B cell (primary cell): ENCODE measurements around the gene KCNIP2. TPM values are rescaled to one million over a fixed set of nuclear protein-coding genes. Genes with fewer than 3 reads are reported as not detected.

Source experiments
- ATAC-seq: fragments of 200-7000 bp; cut with Tn5 transposase; one replicate; pipeline ENCODE4 v1.10.0; 2021; ENCODE audit warnings: low read depth, mild to moderate bottlenecking, moderate number of reproducible peaks, moderate library complexity
- CTCF ChIA-PET: fragments of 350-600 bp; sonication (Branson Sonifier 250); formaldehyde crosslinking; loops from one replicate; lab custom pipeline; 2021; ENCODE audit warnings: antibody characterized with exemption, inconsistent platforms; lab: Charles Lee
- POLR2A ChIA-PET: fragments of 350-600 bp; sonication (Branson Sonifier 250); formaldehyde crosslinking; loops from one replicate; lab custom pipeline; 2021; ENCODE audit warnings: antibody characterized with exemption; lab: Charles Lee
- DNase-seq: peaks from one replicate; pipeline ENCODE4 v3.0.0; 2013
- H2AFZ ChIP-seq: 2 replicates; pipeline ENCODE4 v1.6.1; 2012; ENCODE audit warnings: mild to moderate bottlenecking, low read depth, low read length; ENCODE audit not compliant: insufficient read depth, poor library complexity, severe bottlenecking
- H3K27ac ChIP-seq, 2 donors: 1 replicate in 1 of 2; 2 replicates in 1 of 2; pipeline ENCODE4 v1.5.1; 2012 to 2013; ENCODE audit warnings: low read length in 2 of 2, mild to moderate bottlenecking in 2 of 2, moderate library complexity in 1 of 2
- H3K27me3 ChIP-seq, 4 experiments: fragments of 200-600 bp in 1 of 4; sonication (generic) in 1 of 4; replicated peaks in 1 of 4; 1 replicate in 2 of 4; 2 replicates in 2 of 4; pipeline versions ENCODE4 v1.6.1 to v1.7.0; 2013 to 2016; ENCODE audit warnings: low read length in 3 of 4, mild to moderate bottlenecking in 2 of 4, mixed read lengths in 1 of 4, moderate library complexity in 1 of 4; ENCODE audit not compliant: insufficient read depth in 4 of 4, control insufficient read depth in 3 of 4; ENCODE audit errors: control extremely low read depth in 1 of 4
- H3K36me3 ChIP-seq, 2 experiments: replicated peaks in 1 of 2; 1 replicate in 1 of 2; 2 replicates in 1 of 2; pipeline versions ENCODE4 v1.6.1 to v1.7.1; 2013; ENCODE audit warnings: low read length in 1 of 2; ENCODE audit not compliant: insufficient read depth in 2 of 2, control insufficient read depth in 1 of 2; ENCODE audit errors: control extremely low read depth in 1 of 2, extremely low read depth in 1 of 2
- H3K4me1 ChIP-seq, 2 donors: fragments of 200-600 bp in 1 of 2; sonication (generic) in 1 of 2; 1 replicate in 1 of 2; 2 replicates in 1 of 2; pipeline versions ENCODE4 v1.5.1 to v1.6.1; 2013 to 2017; ENCODE audit warnings: low read length in 2 of 2; ENCODE audit not compliant: control insufficient read depth in 2 of 2, insufficient read depth in 2 of 2
- H3K4me2 ChIP-seq: replicated peaks from 2 replicates; pipeline ENCODE3; 2012; ENCODE audit warnings: mild to moderate bottlenecking, low read depth, low read length; ENCODE audit not compliant: poor library complexity, severe bottlenecking
- H3K4me3 ChIP-seq, 5 experiments: fragments of 200-600 bp in 1 of 5; sonication (generic) in 1 of 5; 1 replicate in 3 of 5; 2 replicates in 2 of 5; pipeline versions ENCODE4 v1.5.1 to v1.7.0; 2011 to 2016; ENCODE audit warnings: low read length in 4 of 5, mild to moderate bottlenecking in 4 of 5, low read depth in 2 of 5, control low read depth in 1 of 5, moderate library complexity in 1 of 5; ENCODE audit not compliant: insufficient read depth in 1 of 5; ENCODE audit errors: control extremely low read depth in 1 of 5, extremely low read depth in 1 of 5
- H3K79me2 ChIP-seq: fragments of 200-600 bp; sonication (generic); one replicate; pipeline ENCODE4 v1.6.0; 2016; ENCODE audit warnings: low read length; ENCODE audit not compliant: control insufficient read depth, insufficient read depth
- H3K9ac ChIP-seq: fragments of 200-600 bp; sonication (generic); 2 replicates; pipeline ENCODE4 v1.6.1; 2017; ENCODE audit warnings: mild to moderate bottlenecking, low read length, moderate library complexity
- H3K9me3 ChIP-seq, 3 donors: one replicate each; pipeline versions ENCODE4 v1.6.1 to v1.7.1; 2013; ENCODE audit warnings: low read length in 2 of 3; ENCODE audit not compliant: control insufficient read depth in 2 of 3, insufficient read depth in 1 of 3; ENCODE audit errors: control extremely low read depth in 1 of 3
- H4K20me1 ChIP-seq: 2 replicates; pipeline ENCODE4 v1.6.0; 2012; ENCODE audit warnings: mild to moderate bottlenecking, low read length; ENCODE audit not compliant: insufficient read depth, control insufficient read depth, poor library complexity, severe bottlenecking
- H3K27ac Mint-ChIP-seq: one replicate; pipeline ENCODE4 v1.8.0; 2021; ENCODE audit warnings: mixed read lengths
- H3K27me3 Mint-ChIP-seq: one replicate; pipeline ENCODE4 v1.8.0; 2021; ENCODE audit warnings: mixed read lengths
- H3K4me1 Mint-ChIP-seq: one replicate; pipeline ENCODE4 v1.8.0; 2021; ENCODE audit warnings: mixed read lengths
- H3K4me3 Mint-ChIP-seq: one replicate; pipeline ENCODE4 v1.8.0; 2021; ENCODE audit warnings: mixed read lengths
- H3K9me3 Mint-ChIP-seq: one replicate; pipeline ENCODE4 v1.8.0; 2022; ENCODE audit warnings: mixed read lengths; ENCODE audit not compliant: insufficient read depth
- EZH2 ChIP-seq: IDR thresholded peaks from 2 replicates; pipeline ENCODE4 v1.6.1; 2012; ENCODE audit warnings: borderline replicate concordance, low read depth, mild to moderate bottlenecking, moderate library complexity, low read length; ENCODE audit not compliant: insufficient read depth, poor library complexity, severe bottlenecking
- WGBS: methylation state at CpG from one replicate; pipeline ENCODE4 v1.1.5; 2013; ENCODE audit warnings: missing lambda C conversion rate; ENCODE audit not compliant: insufficient coverage; 5-methylcytosine and 5-hydroxymethylcytosine counted together
- intact Hi-C: fragments of 100-400 bp; cut with micrococcal nuclease; formaldehyde crosslinking; loops from one replicate; pipeline ENCODE4 v1.10.0; 2022
- polyA plus RNA-seq: library from polyadenylated mRNA; depleted of rRNA; stranded (reverse); fragments of >200 nt; gene quantifications from 2 replicates; pipeline ENCODE4 v1.2.3, GENCODE V29; 2012
- total RNA-seq, 2 donors: library from RNA; stranded (reverse); fragments of 120-200 nt in 1 of 2; gene quantifications; 1 replicate in 1 of 2; 2 replicates in 1 of 2; pipeline versions ENCODE4 v1.2.3 to v1.2.4, GENCODE V29; 2013 to 2022
- TF ChIP-seq, protein P1 (sequence below): fragments of 200-600 bp; IDR thresholded peaks from one replicate; pipeline ENCODE4 v1.8.0; 2022; ENCODE audit warnings: antibody characterized with exemption, mild to moderate bottlenecking

KCNIP2 gene
- total and polyA plus RNA-seq, 2 donors (not counting 1 experiment from before 2014, with no cell fraction given), result 3.5 to 34.7 TPM

DNA sequence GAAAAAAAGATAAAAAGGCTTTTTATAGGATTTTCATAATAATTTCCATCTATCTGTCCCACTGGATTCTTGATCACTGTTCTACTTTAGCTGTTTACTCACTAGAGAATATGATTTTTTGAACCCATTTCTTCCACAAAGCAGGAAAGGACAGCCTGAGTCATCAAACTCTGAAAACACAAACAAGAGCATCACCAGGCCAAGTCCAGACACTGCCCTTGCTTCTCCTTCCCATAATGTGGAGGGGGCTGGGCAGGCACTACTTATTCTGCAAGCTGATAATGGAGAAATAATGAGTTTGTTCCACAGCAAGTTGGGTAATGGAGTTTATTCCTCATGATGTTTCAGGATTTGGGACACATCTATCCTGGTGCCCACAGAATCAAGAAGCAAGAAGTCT lies 13.0 kb upstream of the KCNIP2 start:
- Histone ChIP-seq H3K4me3 (no peak overlapping the region), H3K9me3 (peaks cover 3 to 10% (median 5%) of the 10 kb centered on the region in 3 donors), H2AFZ (no peak overlapping the region), H3K4me1 (peaks cover 10 to 14% of the 10 kb centered on the region in 2 donors), H4K20me1 (peaks cover 32% of the 10 kb centered on the region), H3K4me2 (no peak overlapping the region), H3K36me3 (peaks cover 0 to 1% of the 10 kb centered on the region in 2 experiments), H3K27me3 (no peaks in the 10 kb centered on the region), H3K27ac (no peak overlapping the region), H3K9ac (no peak overlapping the region), H3K79me2 (peaks cover 40% of the 10 kb centered on the region)
- no peak overlapping the region for H3K27ac Mint-ChIP-seq
- ChIA-PET POLR2A (no interaction called here), CTCF (interaction anchor here (0.6 to 4.8 kb wide), 5 partner anchors 15 to 153 kb away, joined by 4 to 48 read pairs (median 9); no protein-coding TSS in a partner anchor)
- peaks cover 21% of the 10 kb centered on the region for H3K4me1 Mint-ChIP-seq
- no peak for TF ChIP-seq EZH2
- TF ChIP-seq, protein P1, sequence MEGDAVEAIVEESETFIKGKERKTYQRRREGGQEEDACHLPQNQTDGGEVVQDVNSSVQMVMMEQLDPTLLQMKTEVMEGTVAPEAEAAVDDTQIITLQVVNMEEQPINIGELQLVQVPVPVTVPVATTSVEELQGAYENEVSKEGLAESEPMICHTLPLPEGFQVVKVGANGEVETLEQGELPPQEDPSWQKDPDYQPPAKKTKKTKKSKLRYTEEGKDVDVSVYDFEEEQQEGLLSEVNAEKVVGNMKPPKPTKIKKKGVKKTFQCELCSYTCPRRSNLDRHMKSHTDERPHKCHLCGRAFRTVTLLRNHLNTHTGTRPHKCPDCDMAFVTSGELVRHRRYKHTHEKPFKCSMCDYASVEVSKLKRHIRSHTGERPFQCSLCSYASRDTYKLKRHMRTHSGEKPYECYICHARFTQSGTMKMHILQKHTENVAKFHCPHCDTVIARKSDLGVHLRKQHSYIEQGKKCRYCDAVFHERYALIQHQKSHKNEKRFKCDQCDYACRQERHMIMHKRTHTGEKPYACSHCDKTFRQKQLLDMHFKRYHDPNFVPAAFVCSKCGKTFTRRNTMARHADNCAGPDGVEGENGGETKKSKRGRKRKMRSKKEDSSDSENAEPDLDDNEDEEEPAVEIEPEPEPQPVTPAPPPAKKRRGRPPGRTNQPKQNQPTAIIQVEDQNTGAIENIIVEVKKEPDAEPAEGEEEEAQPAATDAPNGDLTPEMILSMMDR, result no peak
- intact Hi-C loops, result no loop called here
- no peaks in the 10 kb centered on the region for H3K27me3 Mint-ChIP-seq
- ATAC-seq, result no peak
- H3K9me3 Mint-ChIP-seq, result peaks cover 3% of the 10 kb centered on the region
- no peak overlapping the region for H3K4me3 Mint-ChIP-seq
- no peak for DNase-seq

DNA sequence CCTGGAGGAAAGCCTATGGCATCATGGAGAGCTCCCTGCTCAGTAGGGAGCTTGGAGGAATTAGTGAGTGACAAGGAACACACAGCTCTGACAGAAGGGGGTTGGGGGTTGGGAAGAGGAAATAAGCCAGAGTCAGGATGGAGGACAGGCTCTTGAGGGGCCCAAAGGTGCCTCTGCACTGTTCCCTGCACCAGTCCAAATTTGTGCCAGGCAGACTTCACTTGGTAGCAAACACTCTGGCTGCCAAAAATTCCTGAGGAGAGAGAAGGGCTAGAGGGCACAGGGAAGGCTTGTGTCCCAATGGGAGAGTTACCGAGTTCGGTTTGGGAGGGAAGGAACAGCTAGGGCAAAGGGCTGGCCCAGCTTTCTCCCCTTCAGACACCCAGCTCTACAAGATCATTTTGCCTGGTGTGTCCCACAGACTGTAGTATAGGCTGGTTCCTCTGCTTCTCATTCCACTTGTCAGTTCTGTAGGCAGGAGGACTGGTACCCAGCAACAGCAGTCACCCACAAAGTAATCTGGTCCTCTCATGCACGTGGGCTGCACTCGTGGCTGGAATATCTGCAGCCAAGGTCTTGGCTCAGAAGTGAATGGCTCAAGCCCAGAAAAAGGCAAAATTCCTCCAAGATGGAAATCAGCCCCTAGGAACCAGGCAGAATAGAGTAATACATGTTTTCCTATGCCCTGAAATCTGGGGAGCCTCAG lies 8.0 kb upstream of the KCNIP2 start:
- Histone ChIP-seq H3K9ac (no peak overlapping the region), H3K4me3 (no peak overlapping the region), H3K4me1 (no peaks in the 10 kb centered on the region), H3K27ac (no peak overlapping the region), H3K9me3 (no peaks in the 10 kb centered on the region), H3K36me3 (peaks cover 0 to 31% of the 10 kb centered on the region in 2 experiments), H3K79me2 (peaks cover 27% of the 10 kb centered on the region), H3K27me3 (no peaks in the 10 kb centered on the region), H2AFZ (no peak overlapping the region), H3K4me2 (no peak overlapping the region), H4K20me1 (peaks cover 17% of the 10 kb centered on the region)
- ChIA-PET CTCF (interaction anchor here (0.6 to 4.0 kb wide), 4 partner anchors 10 to 819 kb away, joined by 4 to 23 read pairs (median 10); no protein-coding TSS in a partner anchor), POLR2A (interaction anchor here (0.5 kb wide), 1 partner anchor 219 kb away, joined by 4 read pairs; no protein-coding TSS in a partner anchor)
- TF ChIP-seq, protein P1, result no peak
- no peak for TF ChIP-seq EZH2
- Mint-ChIP-seq H3K27me3 (no peaks in the 10 kb centered on the region), H3K9me3 (no peaks in the 10 kb centered on the region), H3K4me1 (no peaks in the 10 kb centered on the region), H3K27ac (no peak overlapping the region), H3K4me3 (no peak overlapping the region)
- DNase-seq, result no peak
- intact Hi-C loops, result no loop called here
- no peak for ATAC-seq
- 94% methylated on average over 2 of the region's 4 CpGs for WGBS
